ENCODE data around the gene SEL1L3.

The SEL1L3 gene

DNA sequence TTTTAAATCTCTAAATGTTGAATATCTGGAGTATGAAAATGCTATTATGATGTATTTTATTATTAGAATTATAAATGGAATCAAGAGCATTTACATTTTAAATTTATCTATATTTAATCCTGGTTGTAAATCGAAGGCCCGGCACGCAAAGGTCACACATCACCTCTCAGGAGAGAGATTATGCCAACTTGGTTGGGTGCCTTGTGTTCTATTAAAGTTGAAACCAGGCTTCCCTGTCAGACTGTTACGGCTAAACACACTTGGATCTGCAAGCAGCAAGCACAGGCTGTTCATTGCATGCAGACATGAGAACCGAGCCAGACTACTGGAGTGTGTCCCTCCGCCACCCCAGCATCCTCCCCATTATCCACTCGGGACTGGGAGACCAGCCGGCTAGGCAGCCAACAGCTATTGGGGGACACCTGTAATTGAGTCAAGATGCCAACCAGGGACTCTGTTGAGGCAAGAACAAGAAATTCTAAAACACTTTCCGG lies 16.4 kb upstream of the SEL1L3 start:
- H3K4me3 ChIP-seq (ENCODE audit: low read depth, low read length): no peak overlapping the region
- TF ChIP-seq, protein P1, sequence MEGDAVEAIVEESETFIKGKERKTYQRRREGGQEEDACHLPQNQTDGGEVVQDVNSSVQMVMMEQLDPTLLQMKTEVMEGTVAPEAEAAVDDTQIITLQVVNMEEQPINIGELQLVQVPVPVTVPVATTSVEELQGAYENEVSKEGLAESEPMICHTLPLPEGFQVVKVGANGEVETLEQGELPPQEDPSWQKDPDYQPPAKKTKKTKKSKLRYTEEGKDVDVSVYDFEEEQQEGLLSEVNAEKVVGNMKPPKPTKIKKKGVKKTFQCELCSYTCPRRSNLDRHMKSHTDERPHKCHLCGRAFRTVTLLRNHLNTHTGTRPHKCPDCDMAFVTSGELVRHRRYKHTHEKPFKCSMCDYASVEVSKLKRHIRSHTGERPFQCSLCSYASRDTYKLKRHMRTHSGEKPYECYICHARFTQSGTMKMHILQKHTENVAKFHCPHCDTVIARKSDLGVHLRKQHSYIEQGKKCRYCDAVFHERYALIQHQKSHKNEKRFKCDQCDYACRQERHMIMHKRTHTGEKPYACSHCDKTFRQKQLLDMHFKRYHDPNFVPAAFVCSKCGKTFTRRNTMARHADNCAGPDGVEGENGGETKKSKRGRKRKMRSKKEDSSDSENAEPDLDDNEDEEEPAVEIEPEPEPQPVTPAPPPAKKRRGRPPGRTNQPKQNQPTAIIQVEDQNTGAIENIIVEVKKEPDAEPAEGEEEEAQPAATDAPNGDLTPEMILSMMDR (IDR thresholded peaks at IDR 0.05; ENCODE audit: borderline replicate concordance, insufficient read depth, low read depth, low read length): no peak

DNA sequence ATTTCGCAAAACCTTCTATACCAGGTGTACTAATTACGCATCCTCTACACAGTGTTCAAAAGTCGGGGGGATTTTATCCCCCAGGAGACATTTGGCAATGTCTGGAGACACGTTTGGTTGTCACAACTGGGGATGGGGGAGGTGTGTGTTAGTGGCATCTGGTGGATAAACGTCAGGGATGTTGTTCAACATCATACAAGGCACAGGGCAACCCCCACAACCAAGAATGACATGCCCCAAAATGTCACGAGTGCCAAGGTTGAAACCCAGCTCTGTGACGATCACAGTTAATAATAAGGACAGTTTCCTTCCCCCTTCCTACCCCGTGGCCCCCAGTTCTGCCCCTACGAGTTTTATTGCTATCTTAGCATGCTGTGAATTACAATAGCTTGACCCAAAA lies 15.9 kb upstream of the SEL1L3 start:
- TF ChIP-seq, protein P1 (IDR thresholded peaks at IDR 0.05; ENCODE audit: borderline replicate concordance, insufficient read depth, low read depth, low read length): no peak

GRCh38 chr4:25875281-25875745 lies 12.5 kb upstream of the SEL1L3 start:
- H3K4me3 ChIP-seq (ENCODE audit: low read depth, low read length): no peak overlapping the region
- TF ChIP-seq, protein P1 (IDR thresholded peaks at IDR 0.05; ENCODE audit: borderline replicate concordance, insufficient read depth, low read depth, low read length): no peak

More for the DNA sequence above, 15.9 kb upstream of the SEL1L3 start:
- H3K4me3 ChIP-seq (ENCODE audit: low read depth, low read length): no peak overlapping the region

- H3K4me3 ChIP-seq (ENCODE audit: low read depth, low read length): no peak overlapping the region
- TF ChIP-seq, protein P1 (IDR thresholded peaks at IDR 0.05; ENCODE audit: borderline replicate concordance, insufficient read depth, low read depth, low read length): no peak
These were observed 11.9 kb upstream of the SEL1L3 start for GRCh38 chr4:25874655-25875054.

- TF ChIP-seq, protein P1 (IDR thresholded peaks at IDR 0.05; ENCODE audit: borderline replicate concordance, insufficient read depth, low read depth, low read length): no peak
- H3K4me3 ChIP-seq (ENCODE audit: low read depth, low read length): no peak overlapping the region
These were observed 10.9 kb upstream of the SEL1L3 start for GRCh38 chr4:25873632-25874129.

- H3K4me3 ChIP-seq (ENCODE audit: low read depth, low read length): no peak overlapping the region
- TF ChIP-seq, protein P1 (IDR thresholded peaks at IDR 0.05; ENCODE audit: borderline replicate concordance, insufficient read depth, low read depth, low read length): no peak
These were observed 10.3 kb upstream of the SEL1L3 start for GRCh38 chr4:25872851-25873631.

GRCh38 chr4:25870081-25870480 lies 7.3 kb upstream of the SEL1L3 start:
- TF ChIP-seq, protein P1 (IDR thresholded peaks at IDR 0.05; ENCODE audit: borderline replicate concordance, insufficient read depth, low read depth, low read length): no peak
- H3K4me3 ChIP-seq (ENCODE audit: low read depth, low read length): no peak overlapping the region

All from GM12875 (cell line).